Kidney (tissue), 14 donors: Measurements from ENCODE around the gene MYL5. TPM values are rescaled to one million over a fixed set of nuclear protein-coding genes. Genes with fewer than 3 reads are reported as not detected.

Source experiments
- DNase-seq, 5 donors: peaks; one replicate each; pipeline ENCODE4 v3.0.0-alpha.2; 2013 to 2020
- FAIRE-seq: peaks from 2 replicates; lab custom pipeline; 2012; peaks lifted over from hg19 to GRCh38; lab: Jason Lieb, UNC
- H3K27ac ChIP-seq, 2 donors: one replicate each; pipeline ENCODE4 v1.7.0; 2013; ENCODE audit warnings: low read depth in 2 of 2, low read length in 2 of 2, inconsistent platforms in 1 of 2
- H3K27me3 ChIP-seq: one replicate; pipeline ENCODE4 v1.7.1; 2013; ENCODE audit warnings: low read length, inconsistent platforms; ENCODE audit not compliant: control insufficient read depth, insufficient read depth
- H3K36me3 ChIP-seq, 3 donors: one replicate each; pipeline versions ENCODE4 v1.7.0 to v1.7.1; 2013; ENCODE audit warnings: low read length in 3 of 3, control low read depth in 1 of 3, inconsistent platforms in 1 of 3; ENCODE audit not compliant: insufficient read depth in 3 of 3, control insufficient read depth in 2 of 3
- H3K4me1 ChIP-seq, 3 donors: one replicate each; pipeline versions ENCODE4 v1.7.0 to v1.7.1; 2013; ENCODE audit warnings: low read length in 3 of 3, inconsistent platforms in 1 of 3, low read depth in 1 of 3; ENCODE audit not compliant: control insufficient read depth in 2 of 3, insufficient read depth in 2 of 3
- H3K4me3 ChIP-seq, 3 donors: one replicate each; pipeline versions ENCODE4 v1.7.0 to v1.8.1; 2013; ENCODE audit warnings: low read length in 3 of 3, control low read depth in 1 of 3, inconsistent platforms in 1 of 3
- H3K9ac ChIP-seq, 3 donors: one replicate each; pipeline versions ENCODE4 v1.7.0 to v1.7.1; 2013; ENCODE audit warnings: low read length in 3 of 3, control low read depth in 1 of 3, inconsistent platforms in 1 of 3
- H3K9me3 ChIP-seq, 3 donors: one replicate each; pipeline versions ENCODE4 v1.7.0 to v1.7.1; 2013; ENCODE audit warnings: low read length in 3 of 3, control low read depth in 1 of 3, inconsistent platforms in 1 of 3; ENCODE audit not compliant: control insufficient read depth in 2 of 3, insufficient read depth in 1 of 3
- intact Hi-C: fragments of 100-400 bp; cut with DNase I; formaldehyde crosslinking; loops from one replicate; pipeline ENCODE4 v1.11.1; 2022
- polyA plus RNA-seq: library from polyadenylated mRNA; stranded (reverse); fragments of 350-450 nt; fragmentation: Illumina TruSeq; extraction: RNeasy Lipid Tissue Mini Kit (QIAGEN cat#74804); gene quantifications from one replicate; pipeline ENCODE4 v1.2.3, GENCODE V29; 2014; ENCODE audit warnings: low read depth, low replicate concordance; ENCODE audit not compliant: insufficient read depth
- total RNA-seq: library from RNA; stranded (reverse); fragmentation: NEBNext Ultra II Directional; extraction: Animal tissue kit (Norgen Biotek cat#: 25700); gene quantifications from one replicate; pipeline ENCODE4 v1.2.1, GENCODE V29; 2021
- TF ChIP-seq, protein P1 (sequence below): IDR thresholded peaks from 3 replicates; pipeline ENCODE4 v1.5.1; 2012; ENCODE audit warnings: mild to moderate bottlenecking, moderate library complexity, borderline replicate concordance; ENCODE audit not compliant: insufficient read depth; ENCODE audit errors: extremely low read depth
- donor health status: control.
- donor health status: control.
- donor health status: control.
- donor health status: control.
- donor health status: control.
- donor health status: DM: yes; HTN: yes; CAD: no.
- donor health status: Normal renal cell carcinoma (clear cell type).

Gene MYL5
- total and polyA plus RNA-seq, 2 donors from 2014 or later = 17.9 to 29.6 TPM

GRCh38 chr4:706834-707598 is 32.7 kb downstream of the MYL5 start:
- Histone ChIP-seq H3K36me3 (no peaks in the 10 kb centered on the region), H3K9me3 (no peaks in the 10 kb centered on the region), H3K4me1 (peaks cover 0 to 25% (median 0%) of the 10 kb centered on the region in 3 donors), H3K4me3 (peak overlapping the region; percentile 6 to 80 (median 47)), H3K27ac (no peak overlapping the region), H3K9ac (peak overlapping the region in 2 of 3 donors; percentile 29 to 78), H3K27me3 (no peaks in the 10 kb centered on the region)
- FAIRE-seq (no peak), DNase-seq (peak in 1 of 5 donors; percentile 73)
- intact Hi-C loops = no loop called here
- TF ChIP-seq, protein P1, sequence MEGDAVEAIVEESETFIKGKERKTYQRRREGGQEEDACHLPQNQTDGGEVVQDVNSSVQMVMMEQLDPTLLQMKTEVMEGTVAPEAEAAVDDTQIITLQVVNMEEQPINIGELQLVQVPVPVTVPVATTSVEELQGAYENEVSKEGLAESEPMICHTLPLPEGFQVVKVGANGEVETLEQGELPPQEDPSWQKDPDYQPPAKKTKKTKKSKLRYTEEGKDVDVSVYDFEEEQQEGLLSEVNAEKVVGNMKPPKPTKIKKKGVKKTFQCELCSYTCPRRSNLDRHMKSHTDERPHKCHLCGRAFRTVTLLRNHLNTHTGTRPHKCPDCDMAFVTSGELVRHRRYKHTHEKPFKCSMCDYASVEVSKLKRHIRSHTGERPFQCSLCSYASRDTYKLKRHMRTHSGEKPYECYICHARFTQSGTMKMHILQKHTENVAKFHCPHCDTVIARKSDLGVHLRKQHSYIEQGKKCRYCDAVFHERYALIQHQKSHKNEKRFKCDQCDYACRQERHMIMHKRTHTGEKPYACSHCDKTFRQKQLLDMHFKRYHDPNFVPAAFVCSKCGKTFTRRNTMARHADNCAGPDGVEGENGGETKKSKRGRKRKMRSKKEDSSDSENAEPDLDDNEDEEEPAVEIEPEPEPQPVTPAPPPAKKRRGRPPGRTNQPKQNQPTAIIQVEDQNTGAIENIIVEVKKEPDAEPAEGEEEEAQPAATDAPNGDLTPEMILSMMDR = no peak

DNA sequence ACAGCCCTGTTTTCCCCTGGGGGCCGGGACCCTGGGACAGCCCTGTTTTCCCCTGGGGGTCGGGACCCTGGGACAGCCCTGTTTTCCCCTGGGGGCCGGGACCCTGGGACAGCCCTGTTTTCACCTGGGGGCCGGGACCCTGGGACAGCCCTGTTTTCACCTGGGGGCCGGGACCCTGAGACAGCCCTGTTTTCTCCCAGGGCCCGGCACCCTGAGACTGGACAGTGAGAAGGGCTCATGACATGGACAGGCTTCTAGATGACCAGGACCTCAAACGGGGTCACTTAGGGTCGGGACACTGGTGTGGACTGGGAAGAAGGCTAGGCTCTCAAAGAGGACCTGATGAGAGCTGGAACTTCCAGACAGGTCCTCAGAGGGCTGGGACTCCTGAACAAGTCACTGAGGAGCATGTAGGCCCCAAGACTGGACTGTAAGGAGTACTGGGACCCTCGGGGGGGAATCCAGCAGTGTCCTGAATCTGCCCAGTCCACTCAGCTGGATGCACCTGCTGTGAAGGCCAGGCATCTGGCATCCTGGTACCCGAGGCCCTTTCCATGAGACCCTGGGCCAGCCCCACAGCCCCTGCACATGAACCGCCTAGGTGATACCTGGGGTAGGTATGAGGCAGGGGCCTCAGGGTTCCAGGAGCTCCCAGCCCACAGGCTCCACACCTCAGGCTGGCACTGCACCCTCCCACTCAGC is 33.7 kb downstream of the MYL5 start:
- no peaks in the 10 kb centered on the region for H3K27me3 ChIP-seq
- intact Hi-C loops = no loop called here
- H3K27ac ChIP-seq = no peak overlapping the region
- H3K9ac ChIP-seq = peak overlapping the region in 1 of 3 donors; percentile 6
- no peaks in the 10 kb centered on the region for H3K36me3 ChIP-seq
- peaks cover 0 to 25% (median 0%) of the 10 kb centered on the region in 3 donors for H3K4me1 ChIP-seq
- H3K4me3 ChIP-seq = peak overlapping the region in 2 of 3 donors; percentile 12 to 21
- no peak for DNase-seq
- H3K9me3 ChIP-seq = no peaks in the 10 kb centered on the region
- TF ChIP-seq, protein P1 = no peak
- FAIRE-seq = no peak

GRCh38 chr4:708631-708933 is 34.2 kb downstream of the MYL5 start:
- peak overlapping the region in 2 of 3 donors; percentile 12 to 21 for H3K4me3 ChIP-seq
- peaks cover 0 to 25% (median 0%) of the 10 kb centered on the region in 3 donors for H3K4me1 ChIP-seq
- intact Hi-C loops = no loop called here

More at GRCh38 chr4:708631-708933, 34.2 kb downstream of the MYL5 start:
- no peak for FAIRE-seq
- no peak for DNase-seq
- Histone ChIP-seq H3K36me3 (no peaks in the 10 kb centered on the region), H3K9ac (no peak overlapping the region), H3K27ac (no peak overlapping the region), H3K9me3 (no peaks in the 10 kb centered on the region), H3K27me3 (no peaks in the 10 kb centered on the region)
- TF ChIP-seq, protein P1 = no peak
